Fibroblast of skin of abdomen (primary cell): ENCODE data around the gene TNKS1BP1.
A peak's percentile ranks its signal among the peaks of the same experiment; 100 is the strongest.
"Not testable (repeated sequence)": the region's sequence is repeated elsewhere in the genome, so short reads cannot be mapped to it uniquely, and the experiment has no call there.

ENCODE experiments used
- DNase-seq: peaks from one replicate; pipeline ENCODE4 v3.0.0-alpha.2; 2013

The TNKS1BP1 gene

DNA sequence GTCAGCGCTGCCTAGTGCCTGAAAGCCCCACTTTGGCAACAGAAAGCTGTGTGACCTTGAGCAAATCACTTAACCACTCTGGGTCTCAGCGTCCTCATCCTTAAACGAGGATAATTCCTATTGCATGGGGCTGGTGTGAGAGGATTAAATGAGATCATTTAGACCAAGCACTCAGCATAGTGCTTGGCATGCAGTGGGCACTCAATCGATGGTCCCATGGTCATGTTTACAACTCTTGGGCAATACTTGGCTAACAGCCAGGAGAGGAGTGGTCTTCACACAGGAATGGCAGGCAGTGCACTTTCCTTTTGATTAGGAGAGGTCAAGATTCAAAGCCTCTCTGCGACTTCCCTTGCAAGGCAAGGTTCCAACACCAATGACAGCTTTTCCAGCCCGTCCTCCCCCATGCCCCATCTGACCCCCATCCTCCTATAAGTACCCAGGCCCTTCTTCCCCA is 14.1 kb downstream of the TNKS1BP1 start:
- DNase-seq = peak; percentile 17

DNA sequence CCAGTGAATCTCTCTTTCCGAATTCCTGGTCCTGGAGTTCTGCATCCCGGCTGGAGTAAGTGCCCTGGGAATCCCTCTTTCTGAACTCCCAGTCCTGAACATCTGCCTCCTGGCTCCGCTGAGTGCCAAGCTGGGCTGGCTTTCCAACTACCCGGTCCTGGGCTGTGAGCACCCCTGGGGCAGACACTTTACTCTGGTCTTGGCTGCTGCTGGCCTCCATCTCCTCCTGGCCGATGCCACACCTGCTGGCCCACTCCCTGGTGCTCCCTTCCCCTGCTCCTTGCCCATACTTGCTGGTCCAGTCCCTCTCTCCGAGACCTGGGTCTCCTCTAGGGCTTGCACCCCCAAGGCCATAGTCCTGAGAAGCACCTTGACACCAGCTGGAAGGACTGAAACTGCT is 14.7 kb downstream of the TNKS1BP1 start:
- no peak for DNase-seq

DNA sequence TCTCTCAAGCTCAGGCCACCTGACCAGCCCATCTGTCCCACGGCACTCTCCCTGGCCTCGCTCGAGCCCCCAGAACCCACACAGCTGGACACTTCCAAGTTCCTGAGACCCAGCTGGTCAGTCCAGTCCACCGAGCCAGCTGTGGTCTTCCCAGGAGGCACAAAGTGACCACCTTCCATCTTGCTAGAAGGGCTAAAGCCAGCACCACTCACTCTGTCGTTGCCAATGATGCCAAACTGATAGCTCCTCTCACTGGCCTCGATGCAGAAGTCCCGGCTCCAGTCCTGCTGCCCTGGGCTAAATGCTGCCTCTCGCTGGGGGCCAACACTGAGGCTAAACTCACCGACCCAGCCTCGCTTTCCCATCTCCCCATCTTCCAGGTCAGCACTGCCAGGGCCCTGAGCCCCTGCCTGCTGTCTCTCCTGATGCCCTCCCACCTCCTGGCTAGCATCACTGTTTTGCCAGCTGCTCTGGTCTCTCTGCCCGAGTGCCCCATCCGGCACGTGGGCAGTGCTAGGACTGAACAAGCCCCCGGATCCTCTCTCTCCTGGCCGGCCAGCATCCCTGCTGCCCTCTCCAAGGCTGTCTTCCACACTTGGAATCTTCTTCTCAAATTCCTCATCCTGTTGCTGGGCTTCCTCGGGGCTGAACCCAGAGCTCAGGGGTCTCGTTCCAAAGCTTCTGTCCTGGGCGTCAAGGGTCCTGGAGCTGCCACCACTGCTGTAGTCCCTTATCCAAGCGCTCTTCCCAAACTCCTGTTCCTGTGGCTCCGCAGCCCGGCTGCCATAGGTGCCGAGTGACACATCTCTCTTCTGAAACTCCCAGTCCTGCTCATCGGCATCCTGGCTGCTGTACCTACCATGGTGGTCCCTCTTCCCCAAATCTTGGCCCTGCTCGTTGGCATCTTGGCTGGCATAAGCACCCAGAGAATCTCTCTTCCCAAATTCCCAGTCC is 15.4 kb downstream of the TNKS1BP1 start:
- DNase-seq = no peak

DNA sequence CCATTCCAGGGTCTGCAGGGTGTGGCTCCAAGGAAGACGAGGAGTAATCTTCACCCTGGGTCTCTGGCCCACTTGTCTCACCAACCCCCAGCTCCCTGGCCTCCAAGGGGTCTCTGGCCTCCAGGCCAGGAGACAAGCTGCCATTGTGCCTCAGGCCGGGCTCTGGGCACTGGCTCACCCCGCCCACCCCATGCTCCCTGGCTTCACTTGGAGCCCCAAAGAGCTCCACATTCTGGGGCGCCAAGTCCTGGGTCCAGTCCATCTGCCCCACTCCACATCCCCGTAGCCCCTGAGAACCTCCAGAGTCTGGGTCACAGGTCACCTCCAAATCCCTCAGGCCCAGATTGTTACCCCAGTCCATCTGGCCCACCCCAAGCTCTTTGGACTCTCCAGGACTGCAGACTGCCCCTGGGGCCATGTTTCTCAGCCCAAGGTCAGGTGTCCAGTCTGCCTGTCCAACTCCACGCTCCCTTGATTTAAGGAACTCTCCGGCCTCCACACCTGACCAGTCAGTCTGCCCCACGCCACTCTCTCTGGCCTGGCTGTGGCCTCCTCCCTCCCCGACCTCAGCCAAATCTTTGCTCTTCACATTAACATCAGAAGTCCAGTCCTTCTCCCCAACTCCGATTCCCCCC is 16.2 kb downstream of the TNKS1BP1 start:
- no peak for DNase-seq

DNA sequence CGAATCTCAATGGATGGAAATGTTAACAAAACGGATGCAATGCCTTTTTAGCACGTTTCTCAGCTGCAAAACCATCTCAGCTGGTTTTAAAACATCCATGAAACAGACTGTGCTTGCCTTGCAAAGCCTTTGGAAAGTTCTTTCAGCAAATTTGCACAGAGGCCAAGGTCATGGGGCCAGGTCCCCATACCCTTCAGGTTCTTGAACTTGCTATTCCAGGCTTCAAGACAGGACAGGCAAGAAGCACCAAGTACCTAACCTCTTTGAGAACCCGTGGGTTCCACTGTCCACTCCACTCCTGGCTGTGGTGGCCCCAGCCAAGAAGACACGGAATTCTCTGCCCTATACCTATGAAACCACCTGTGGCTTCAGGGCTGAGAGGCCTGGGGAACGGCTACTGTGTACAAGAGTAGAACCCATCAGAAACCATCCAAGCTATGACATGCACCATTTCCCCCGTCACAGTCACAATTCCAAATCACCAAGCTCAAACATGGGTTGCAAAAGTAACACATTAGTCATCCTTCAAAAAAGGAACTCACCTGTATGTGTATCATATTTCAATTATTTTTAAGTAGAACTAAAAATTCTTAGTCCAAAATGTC is 17.0 kb downstream of the TNKS1BP1 start:
- DNase-seq = no peak

DNA sequence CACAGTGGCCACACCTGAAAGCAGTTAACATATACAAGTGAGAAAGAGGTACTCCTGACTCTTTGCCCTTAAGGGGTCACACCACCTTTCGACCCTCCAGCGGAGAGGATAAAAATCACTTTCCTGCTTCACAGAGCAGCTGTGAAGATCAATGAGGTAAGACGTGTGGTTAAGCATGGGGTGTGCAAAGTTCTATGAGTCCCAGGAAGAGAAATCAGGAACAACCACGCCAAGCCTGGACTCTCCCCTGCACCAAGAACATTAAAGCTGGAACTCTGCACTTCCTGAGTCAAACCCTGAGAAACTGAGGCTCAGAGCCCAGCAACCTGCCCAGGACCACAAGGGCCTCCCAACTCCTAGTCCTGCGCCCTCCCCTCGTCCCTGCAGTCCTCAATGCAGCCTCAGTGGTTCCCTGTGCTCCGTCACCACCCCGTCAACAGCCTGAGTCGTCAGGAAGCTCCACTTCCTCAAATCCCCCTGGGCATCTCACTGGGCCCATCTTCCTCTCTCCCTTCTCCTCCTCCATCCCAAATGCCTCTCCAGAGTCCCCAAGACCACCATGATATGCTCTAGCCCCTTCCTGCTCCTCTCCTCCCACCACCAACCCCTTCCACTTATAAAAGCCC is 17.7 kb downstream of the TNKS1BP1 start:
- DNase-seq = no peak

DNA sequence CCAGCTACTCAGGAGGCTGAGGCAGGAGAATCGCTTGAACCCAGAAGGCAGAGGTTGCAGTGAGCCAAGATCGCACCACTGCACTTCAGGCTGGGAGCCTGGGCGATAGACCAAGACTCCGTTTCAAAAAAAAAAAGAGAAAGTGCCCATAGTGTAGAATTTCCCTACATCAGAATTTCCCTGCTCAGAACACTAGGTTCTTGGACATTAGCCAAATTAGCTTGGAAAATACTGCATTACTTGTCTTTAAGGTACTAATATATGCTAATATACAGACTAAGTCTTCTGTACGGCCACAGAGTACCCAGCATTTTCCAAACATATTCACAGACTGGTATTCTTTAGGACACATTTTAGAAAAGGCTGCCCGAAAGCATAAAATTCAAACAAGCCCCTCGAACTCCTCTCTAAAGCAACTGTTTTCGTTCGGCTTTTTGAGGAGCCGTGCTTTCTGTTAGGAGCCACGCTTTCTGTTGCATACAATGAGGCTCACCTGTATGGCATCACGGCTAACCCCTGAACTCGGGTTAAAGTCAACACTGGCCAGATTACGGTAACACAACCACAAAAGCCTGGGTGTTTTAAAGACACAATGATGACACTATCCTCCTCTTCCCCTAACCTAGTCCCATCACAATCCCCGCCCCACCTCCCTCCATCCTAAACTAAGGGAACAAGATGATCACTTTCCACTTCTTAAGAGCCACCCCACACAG is 18.4 kb downstream of the TNKS1BP1 start:
- DNase-seq = no peak

DNA sequence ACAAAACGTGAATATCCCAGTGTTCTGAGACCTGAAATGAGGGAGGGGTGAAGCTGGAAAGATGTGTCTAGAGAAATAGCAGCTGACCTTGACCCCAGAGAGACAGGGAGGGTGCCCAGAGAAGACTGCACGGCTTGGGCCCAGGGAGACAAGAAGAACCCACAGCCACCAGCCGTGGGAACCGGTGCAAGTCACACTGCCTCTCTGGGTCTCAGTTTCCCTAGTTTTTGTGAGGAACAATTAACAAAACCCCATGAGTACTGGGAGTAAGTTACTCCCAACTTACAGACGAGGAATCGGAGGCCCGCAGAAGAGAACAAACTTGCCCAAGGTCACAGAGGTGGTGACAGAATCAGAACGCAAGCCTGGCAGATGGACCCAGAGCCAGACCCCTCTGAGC is 19.2 kb downstream of the TNKS1BP1 start:
- no peak for DNase-seq

DNA sequence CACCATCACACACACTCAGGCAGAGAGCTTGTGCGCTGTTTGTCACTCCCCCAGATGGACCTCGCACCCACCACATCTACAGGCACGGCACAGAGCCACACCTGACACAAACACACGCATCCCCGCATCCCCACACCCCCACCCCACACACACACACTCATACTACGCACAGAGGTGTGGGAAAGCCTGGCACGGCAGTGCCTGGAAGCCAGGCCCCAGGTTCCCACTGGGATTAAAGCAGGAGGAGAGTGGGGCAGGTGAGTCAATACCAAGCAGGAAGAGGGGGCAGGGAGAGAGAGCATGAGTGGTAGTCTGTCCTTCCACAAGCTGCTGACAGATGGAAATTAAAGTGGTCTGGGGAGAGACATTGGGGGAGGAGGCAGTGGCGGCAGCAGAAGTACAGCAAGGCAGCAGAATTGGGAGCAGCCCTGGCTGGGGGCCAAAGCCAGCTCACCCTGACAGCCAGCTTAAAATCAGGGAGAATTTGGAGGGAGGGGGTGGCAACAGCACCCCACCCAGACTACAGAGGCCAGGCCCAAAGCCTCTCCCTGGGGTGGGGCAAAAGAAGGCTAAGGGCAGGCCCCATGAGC is 20.7 kb downstream of the TNKS1BP1 start:
- DNase-seq = peak; percentile 68

DNA sequence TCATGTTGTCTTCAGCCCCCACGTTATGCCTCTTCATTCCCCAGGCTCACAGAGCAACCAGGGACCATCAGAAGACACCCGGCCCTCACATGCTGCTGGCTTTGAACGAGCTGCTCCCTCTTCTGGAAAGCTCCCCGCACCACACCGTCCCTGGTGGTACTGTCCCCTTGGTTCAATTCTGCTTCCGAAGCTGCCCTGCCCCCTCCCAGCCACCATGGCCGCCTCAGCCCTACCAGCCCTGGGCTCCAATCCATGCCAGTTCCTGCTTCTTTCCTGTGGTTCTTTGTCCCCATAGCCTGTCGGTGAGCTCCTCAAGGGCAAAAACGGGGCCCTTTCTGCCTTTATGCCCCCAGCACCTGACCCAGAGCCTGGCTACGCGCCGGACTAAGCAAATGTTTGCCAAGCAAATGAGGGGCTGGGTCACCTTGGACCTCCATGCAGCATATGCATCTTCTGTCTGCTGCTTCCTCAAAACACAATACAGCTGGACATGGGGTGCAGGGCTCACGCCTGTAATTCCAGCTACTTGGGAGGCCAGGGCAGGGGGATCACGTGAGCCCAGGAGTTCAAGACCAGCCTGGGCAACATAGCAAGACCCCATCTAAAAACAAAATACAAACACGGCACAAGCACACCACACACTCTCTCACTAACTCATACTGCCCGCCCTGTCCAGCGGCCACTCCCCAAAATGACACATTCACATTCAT is 21.3 kb downstream of the TNKS1BP1 start:
- no peak for DNase-seq

DNA sequence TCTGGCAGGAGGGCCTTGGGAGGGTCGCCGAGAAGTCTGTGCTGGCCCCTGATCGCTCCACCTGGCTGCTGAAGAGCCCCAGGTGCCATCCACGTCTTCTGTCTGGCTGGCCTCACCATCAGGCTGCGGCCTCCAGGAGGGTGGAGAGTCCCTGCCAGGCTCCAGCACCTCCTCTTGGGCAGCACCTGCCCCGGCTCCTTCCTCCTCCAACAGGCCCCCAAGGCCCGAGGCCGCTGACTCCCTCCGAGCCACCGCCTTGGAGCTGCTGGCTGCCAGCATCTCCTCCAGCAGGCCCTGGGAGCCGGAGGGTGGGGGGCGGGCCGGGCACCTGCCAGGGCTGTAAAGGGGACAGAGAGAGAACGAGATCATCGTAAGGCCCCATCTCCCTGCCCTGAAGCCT is 22.3 kb downstream of the TNKS1BP1 start:
- DNase-seq = no peak

DNA sequence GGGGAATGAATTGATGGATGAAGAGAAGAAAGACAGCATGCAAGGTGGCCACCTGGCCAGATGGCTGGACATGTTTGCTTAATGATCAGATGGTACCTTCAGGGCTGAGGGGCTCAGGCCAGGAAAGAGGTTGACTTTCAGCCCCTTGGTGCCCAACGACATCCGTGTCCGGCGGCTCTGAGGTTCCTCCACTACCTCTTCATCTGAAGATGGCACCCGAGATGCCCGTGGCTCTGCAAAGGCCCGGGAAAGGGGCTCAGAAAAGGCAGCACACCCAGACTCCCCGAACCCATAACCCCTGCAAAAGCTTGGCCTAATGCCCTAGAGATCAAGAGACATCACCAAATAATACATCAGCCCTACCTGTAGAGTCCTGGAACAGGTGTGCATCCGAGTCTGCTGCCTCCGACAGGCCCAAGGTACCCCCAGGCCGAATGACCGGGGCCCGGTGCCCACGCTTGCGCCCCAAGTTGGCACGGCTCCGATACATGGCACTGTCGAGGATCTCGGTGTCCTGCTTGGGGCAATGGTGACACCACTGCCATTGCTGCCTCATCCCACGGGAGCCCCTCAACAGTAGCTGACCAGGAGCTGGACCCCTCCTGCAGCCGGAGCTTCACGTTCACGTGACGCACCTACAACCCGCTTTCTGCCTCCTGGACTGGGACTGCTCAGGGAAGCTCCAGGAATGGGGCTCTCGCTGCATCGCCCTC is 22.9 kb downstream of the TNKS1BP1 start:
- DNase-seq = no peak

DNA sequence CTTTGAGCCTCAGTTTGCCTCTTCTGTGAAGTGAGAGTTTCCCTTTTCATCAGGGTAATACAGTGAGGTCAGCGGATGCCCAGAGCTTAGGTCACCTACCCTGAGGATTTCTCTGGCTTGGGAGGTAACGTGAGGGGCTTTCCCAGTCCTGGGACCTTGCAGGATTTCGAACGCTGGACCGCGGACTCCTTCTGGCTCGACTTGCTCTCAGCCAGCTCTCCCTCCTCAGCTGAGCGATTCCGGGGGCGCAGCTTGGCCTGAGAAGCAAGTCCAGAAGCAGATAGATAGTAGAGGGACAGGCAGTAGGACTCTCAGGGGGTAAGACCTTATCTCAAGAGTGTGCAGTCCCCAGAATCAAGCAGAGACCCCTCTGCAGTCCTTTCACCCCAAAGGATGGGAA is 24.0 kb downstream of the TNKS1BP1 start:
- no peak for DNase-seq

DNA sequence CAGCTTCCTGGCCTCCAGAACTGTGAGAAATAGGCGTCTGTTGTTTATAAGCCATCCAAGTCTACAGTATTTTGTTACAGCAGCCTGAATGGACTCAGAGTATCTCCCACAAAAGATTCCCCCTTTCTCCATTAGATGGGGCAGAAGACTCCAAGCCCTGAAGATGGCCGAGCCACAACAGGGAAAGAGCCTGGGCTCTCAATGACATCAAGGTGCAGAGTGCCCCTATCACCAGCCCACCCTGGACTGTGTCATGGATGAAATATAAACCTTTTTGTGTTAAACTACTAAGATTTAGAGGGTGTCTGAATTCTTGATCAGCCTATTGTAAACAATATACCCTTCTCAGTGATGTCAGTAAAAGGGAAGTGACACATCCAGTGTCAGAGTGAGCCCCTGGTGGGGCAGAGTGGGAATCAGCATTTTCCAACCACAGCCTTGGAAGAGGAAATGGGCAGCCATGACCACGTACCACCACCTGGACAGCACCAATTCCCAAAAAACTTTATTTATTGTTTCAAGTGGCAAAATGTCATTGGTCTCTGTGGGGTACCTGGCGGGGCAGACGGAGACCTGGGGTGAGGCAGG is 25.5 kb downstream of the TNKS1BP1 start:
- DNase-seq = no peak

DNA sequence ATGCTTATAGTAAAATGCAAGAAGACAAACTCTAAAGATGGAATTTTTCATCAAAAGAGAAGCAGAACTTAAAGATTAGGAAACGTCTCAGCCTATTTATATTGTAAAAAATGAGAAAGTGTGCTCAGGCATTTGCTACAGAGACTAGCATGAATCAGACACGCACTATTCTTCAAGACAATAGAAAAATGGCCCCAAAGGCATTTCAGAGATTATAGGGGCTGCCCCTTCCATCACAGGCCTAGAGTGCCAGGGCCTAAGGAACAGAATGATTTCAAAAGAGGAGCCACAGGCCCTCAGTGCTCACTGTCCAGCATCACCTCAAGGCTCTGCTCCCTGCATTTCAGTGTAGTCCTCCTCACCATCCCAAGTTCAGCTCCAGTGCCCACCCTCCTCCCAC is 27.5 kb downstream of the TNKS1BP1 start:
- no peak for DNase-seq

DNA sequence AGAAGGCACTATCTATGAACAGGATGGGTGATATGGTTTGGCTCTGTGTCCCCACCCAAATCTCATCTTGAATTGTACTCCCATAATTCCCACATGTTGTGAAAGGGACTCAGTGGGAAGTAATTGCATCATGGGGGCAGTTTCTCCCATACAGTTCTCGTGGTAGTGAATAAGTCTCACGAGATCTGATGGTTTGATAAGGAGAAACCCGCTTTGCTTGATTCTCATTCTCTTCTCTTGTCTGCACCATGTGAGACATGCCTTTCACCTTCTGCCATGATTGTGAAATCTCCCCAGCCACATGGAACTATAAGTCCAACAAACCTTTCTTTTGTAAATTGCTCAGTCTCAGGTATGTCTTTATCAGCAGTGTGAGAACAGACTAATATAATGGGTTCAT is 28.5 kb downstream of the TNKS1BP1 start:
- not testable (repeated sequence) for DNase-seq

DNA sequence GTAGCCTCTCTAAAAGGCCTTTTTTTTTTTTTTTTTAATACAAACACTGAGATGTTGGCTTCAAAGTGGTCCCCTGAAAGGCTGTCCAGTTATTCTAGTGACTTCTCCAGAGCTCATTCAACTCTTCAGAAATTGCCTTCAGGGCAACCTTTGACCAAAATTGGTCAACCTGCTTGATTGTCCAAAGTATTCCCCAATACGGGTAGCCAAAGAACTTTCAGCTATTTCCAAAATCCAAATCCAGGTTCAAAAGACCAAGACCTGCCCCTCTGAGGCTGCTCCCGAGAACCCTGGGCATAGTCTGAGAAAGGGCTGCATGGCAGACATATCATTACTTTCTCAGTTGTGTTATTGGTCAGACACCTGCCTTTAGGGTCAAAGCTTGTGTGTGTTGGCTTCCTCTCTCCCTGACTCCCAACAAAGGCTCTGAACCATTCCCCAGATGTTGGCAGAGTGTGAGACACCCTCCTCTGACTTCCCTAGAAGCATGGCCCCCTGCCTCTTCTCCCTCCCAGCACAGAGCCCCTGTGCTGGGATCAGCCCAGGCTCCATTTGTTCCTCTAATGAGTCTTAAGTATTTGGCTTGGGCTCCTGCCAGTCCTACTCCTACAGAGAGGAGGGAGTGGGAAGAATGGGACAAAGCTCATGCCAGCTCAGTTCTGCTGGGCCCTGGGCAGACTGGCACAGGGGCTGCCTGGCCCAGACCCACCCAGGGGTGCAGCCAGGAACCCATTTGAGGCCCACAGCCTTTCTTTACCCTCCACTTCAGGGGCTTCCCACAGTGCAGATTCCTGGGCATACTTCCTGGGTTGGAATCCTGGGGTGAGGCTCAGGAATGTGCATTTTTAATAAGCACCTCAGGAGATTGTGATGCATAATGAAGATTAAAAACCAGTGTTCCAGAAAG is 30.3 kb downstream of the TNKS1BP1 start:
- peak; percentile 66 for DNase-seq

DNA sequence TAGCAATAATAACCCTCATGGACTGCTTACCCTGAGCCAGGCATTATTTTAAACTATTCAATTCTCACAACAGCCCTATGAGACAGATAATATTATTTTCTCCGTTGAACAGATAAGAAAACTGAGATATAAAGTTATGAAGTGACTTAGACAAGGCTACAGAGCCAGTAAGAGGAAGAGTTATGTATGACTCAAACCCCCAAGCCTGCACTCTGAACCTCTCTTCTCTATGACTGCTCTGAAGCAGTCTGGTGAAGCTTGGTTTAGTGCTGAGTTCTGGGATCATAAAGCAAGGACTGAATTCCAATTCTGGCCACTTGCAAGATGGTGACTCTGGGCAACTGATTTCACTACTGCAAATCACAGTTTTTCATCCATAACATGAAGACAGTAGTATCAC is 34.5 kb downstream of the TNKS1BP1 start:
- DNase-seq = peak; percentile 50
